Pons (tissue), 1 donor: ENCODE results near the gene TDRD6.
"Not testable (repeated sequence)": the region's sequence is repeated elsewhere in the genome, so short reads cannot be mapped to it uniquely, and the experiment has no call there.

ENCODE experiments used
- DNase-seq: peaks from one replicate; pipeline ENCODE4 v3.0.0-alpha.2; 2016; ENCODE audit warnings: low spot score

TDRD6 gene

GRCh38 chr6:46687619-46688097, at the start of gene TDRD6:
Gene TDRD6, plus strand, starts transcription at chr6:46687885. Its CDS starts 244 bp downstream, at chr6:46688129.
- DNase-seq = no peak

- no peak for DNase-seq
Measured at GRCh38 chr6:46637933-46638332, 49.8 kb upstream of the TDRD6 start.

- no peak for DNase-seq
Measured at GRCh38 chr6:46638650-46639049, 49.0 kb upstream of the TDRD6 start.

- DNase-seq = no peak
Measured at GRCh38 chr6:46642928-46643751, 44.5 kb upstream of the TDRD6 start.

- DNase-seq = no peak
Measured at GRCh38 chr6:46645265-46645664, 42.4 kb upstream of the TDRD6 start.

- DNase-seq = not testable (repeated sequence)
Measured at GRCh38 chr6:46648108-46648507, 39.6 kb upstream of the TDRD6 start.

GRCh38 chr6:46648869-46649492, 38.7 kb upstream of the TDRD6 start:
- no peak for DNase-seq

GRCh38 chr6:46651006-46651405, 36.7 kb upstream of the TDRD6 start:
- no peak for DNase-seq

GRCh38 chr6:46651816-46652215, 35.9 kb upstream of the TDRD6 start:
- peak; percentile 18 for DNase-seq

GRCh38 chr6:46652232-46652602, 35.5 kb upstream of the TDRD6 start:
- no peak for DNase-seq

- peak; percentile 93 for DNase-seq
Measured at GRCh38 chr6:46652603-46653438, 34.9 kb upstream of the TDRD6 start, which contains the start of the genes CYP39A1 and SLC25A27. Gene CYP39A1, minus strand, starts transcription at chr6:46652818. Its CDS starts 236 bp downstream, at chr6:46652582. Gene SLC25A27, plus strand, starts transcription at chr6:46652975. Its CDS starts 218 bp downstream, at chr6:46653193.

GRCh38 chr6:46653439-46654195, 34.1 kb upstream of the TDRD6 start:
- peak; percentile 44 for DNase-seq

- peak; percentile 28 for DNase-seq
Measured at GRCh38 chr6:46655803-46656202, 31.9 kb upstream of the TDRD6 start.

GRCh38 chr6:46657642-46658041, 30.0 kb upstream of the TDRD6 start:
- no peak for DNase-seq

GRCh38 chr6:46661483-46661882, 26.2 kb upstream of the TDRD6 start:
- DNase-seq = no peak

- no peak for DNase-seq
Measured at GRCh38 chr6:46667377-46667776, 20.3 kb upstream of the TDRD6 start.

- DNase-seq = peak; percentile 56
Measured at GRCh38 chr6:46674410-46674809, 13.3 kb upstream of the TDRD6 start.

GRCh38 chr6:46676604-46677313, 10.9 kb upstream of the TDRD6 start:
- no peak for DNase-seq

GRCh38 chr6:46677314-46677654, 10.4 kb upstream of the TDRD6 start:
- DNase-seq = no peak

GRCh38 chr6:46684771-46685170, 2.9 kb upstream of the TDRD6 start:
- DNase-seq = no peak
